ENCODE data around the gene OPA1. TPM values are rescaled to one million over a fixed set of nuclear protein-coding genes. Genes with fewer than 3 reads are reported as not detected.

OPA1 gene
- polyA plus RNA-seq, 4 donors: 22.3 to 42.2 (median 28.1) TPM

DNA sequence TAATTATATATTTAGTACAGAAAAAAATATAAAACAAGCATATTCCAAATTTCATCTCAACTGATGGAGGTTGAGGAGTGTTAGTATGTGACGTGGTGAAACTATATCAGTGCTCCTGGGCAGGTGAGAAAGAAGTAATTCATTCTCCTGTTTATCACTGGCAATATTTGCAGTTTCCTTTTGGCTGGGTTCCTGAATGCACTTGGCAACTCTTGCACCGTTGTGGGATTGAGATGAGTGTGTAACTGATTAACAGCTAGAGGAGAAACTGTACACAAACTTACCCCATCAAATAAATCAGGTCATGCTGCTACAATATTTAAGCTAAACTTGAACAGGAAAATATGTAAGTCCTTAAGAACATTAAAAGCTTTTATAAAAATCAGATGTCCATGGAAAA lies 36.2 kb upstream of the OPA1 start:
- WGBS, 3 donors: 9 to 28% (median 23%) methylated on average over 2 of the region's 2 CpGs
- Histone ChIP-seq H3K4me1 (ENCODE audit: control insufficient read depth in 3 of 3, insufficient read depth in 2 of 3, low read depth in 1 of 3, low read length in 2 of 3) (peaks cover 0 to 3% (median 2%) of the 10 kb centered on the region in 3 donors), H3K27ac (ENCODE audit: low read depth in 1 of 3, low read length in 2 of 3) (no peak overlapping the region), H3K36me3 (ENCODE audit: control insufficient read depth in 3 of 3, insufficient read depth in 2 of 3, low read depth in 1 of 3, low read length in 3 of 3) (no peaks in the 10 kb centered on the region), H3K27me3 (ENCODE audit: control insufficient read depth in 3 of 3, insufficient read depth in 3 of 3, low read length in 3 of 3) (no peaks in the 10 kb centered on the region), H3K4me3 (ENCODE audit: low read depth in 1 of 3, low read length in 3 of 3) (no peak overlapping the region), H3K9me3 (ENCODE audit: control insufficient read depth in 2 of 2, insufficient read depth in 1 of 2, low read depth in 1 of 2, low read length in 1 of 2) (no peaks in the 10 kb centered on the region)
- peak; percentile 47 to 85 for DNase-seq
- peak; percentile 39 for FAIRE-seq

DNA sequence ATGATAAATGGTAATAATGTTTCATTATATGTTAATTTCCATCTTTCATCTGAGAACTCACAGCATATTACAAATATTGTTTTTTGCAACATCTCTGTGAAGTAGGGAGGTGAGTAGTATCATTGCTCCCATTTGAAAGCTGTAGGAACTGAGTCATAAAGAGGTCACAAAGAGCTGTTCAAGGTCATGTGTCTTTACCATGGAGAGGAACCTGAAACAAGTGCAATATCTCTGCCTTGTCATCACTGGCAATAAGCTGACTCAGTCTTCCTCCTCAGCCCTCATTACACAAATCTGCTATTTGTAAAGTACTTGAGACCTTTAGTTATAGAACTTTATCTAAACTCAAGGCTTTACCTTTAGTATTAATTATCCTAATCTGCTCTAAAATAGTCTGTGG lies 33.9 kb upstream of the OPA1 start:
- no peak overlapping the region for H3K4me3 ChIP-seq (ENCODE audit: low read depth in 1 of 3, low read length in 3 of 3)
- H3K9me3 ChIP-seq (ENCODE audit: control insufficient read depth in 2 of 2, insufficient read depth in 1 of 2, low read depth in 1 of 2, low read length in 1 of 2): no peaks in the 10 kb centered on the region
- H3K27me3 ChIP-seq (ENCODE audit: control insufficient read depth in 3 of 3, insufficient read depth in 3 of 3, low read length in 3 of 3): no peaks in the 10 kb centered on the region
- peaks cover 0 to 3% (median 2%) of the 10 kb centered on the region in 3 donors for H3K4me1 ChIP-seq (ENCODE audit: control insufficient read depth in 3 of 3, insufficient read depth in 2 of 3, low read depth in 1 of 3, low read length in 2 of 3)
- H3K36me3 ChIP-seq (ENCODE audit: control insufficient read depth in 3 of 3, insufficient read depth in 2 of 3, low read depth in 1 of 3, low read length in 3 of 3): no peaks in the 10 kb centered on the region
- no peak overlapping the region for H3K27ac ChIP-seq (ENCODE audit: low read depth in 1 of 3, low read length in 2 of 3)
- FAIRE-seq (no peak), DNase-seq (peak in 1 of 2 donors; percentile 13)

DNA sequence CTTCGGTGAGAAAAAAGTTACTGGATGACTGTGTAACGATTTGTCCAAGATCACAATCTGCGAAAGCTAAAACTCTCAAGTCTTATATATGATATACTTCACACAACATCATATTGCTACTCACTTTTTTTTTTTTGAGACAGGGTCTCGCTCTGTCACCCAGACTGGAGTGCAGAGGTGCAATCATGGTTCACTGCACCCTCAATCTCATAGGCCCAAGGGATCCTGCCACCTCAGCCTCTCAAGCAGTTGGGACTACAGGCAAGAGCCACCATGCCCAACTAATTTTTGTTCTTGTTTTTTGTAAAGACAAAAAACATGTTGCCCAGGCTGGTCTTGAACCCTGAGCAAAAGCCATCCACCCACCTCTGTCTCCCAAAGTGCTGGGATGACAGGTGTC lies 32.9 kb upstream of the OPA1 start:
- DNase-seq (no peak), FAIRE-seq (no peak)
- 92 to 97% (median 95%) methylated on average over 4 of the region's 4 CpGs for WGBS, 3 donors
- Histone ChIP-seq H3K4me3 (ENCODE audit: low read depth in 1 of 3, low read length in 3 of 3) (no peak overlapping the region), H3K27me3 (ENCODE audit: control insufficient read depth in 3 of 3, insufficient read depth in 3 of 3, low read length in 3 of 3) (no peaks in the 10 kb centered on the region), H3K9me3 (ENCODE audit: control insufficient read depth in 2 of 2, insufficient read depth in 1 of 2, low read depth in 1 of 2, low read length in 1 of 2) (no peaks in the 10 kb centered on the region), H3K4me1 (ENCODE audit: control insufficient read depth in 3 of 3, insufficient read depth in 2 of 3, low read depth in 1 of 3, low read length in 2 of 3) (peaks cover 0 to 2% (median 1%) of the 10 kb centered on the region in 3 donors), H3K36me3 (ENCODE audit: control insufficient read depth in 3 of 3, insufficient read depth in 2 of 3, low read depth in 1 of 3, low read length in 3 of 3) (no peaks in the 10 kb centered on the region), H3K27ac (ENCODE audit: low read depth in 1 of 3, low read length in 2 of 3) (no peak overlapping the region)

DNA sequence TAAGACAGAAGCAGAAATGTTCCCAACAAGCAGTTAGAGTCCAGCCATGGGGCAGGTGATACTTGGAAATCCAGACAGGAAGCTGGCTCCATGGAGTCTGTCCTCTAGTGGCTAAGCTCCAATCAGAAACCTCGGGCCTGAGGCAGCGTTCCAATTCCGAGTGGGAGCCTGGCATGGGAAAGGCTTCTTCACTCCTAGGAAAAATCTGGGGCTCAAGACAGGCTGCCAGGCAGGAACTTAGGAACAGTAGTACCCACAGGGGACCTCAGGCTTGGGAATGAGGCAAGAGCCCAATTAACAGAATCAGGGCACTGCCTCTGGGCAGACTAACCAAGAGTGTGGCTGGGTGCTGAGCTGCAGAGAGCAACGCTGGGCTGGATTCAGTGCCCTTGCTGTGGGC lies 32.1 kb upstream of the OPA1 start:
- Histone ChIP-seq H3K4me1 (ENCODE audit: control insufficient read depth in 3 of 3, insufficient read depth in 2 of 3, low read depth in 1 of 3, low read length in 2 of 3) (peaks cover 0 to 1% (median 0%) of the 10 kb centered on the region in 3 donors), H3K9me3 (ENCODE audit: control insufficient read depth in 2 of 2, insufficient read depth in 1 of 2, low read depth in 1 of 2, low read length in 1 of 2) (no peaks in the 10 kb centered on the region), H3K4me3 (ENCODE audit: low read depth in 1 of 3, low read length in 3 of 3) (no peak overlapping the region), H3K27ac (ENCODE audit: low read depth in 1 of 3, low read length in 2 of 3) (no peak overlapping the region), H3K36me3 (ENCODE audit: control insufficient read depth in 3 of 3, insufficient read depth in 2 of 3, low read depth in 1 of 3, low read length in 3 of 3) (no peaks in the 10 kb centered on the region), H3K27me3 (ENCODE audit: control insufficient read depth in 3 of 3, insufficient read depth in 3 of 3, low read length in 3 of 3) (no peaks in the 10 kb centered on the region)
- WGBS, 3 donors: 56 to 64% (median 56%) methylated on average over 4 of the region's 4 CpGs
- FAIRE-seq: no peak
- DNase-seq: no peak

DNA sequence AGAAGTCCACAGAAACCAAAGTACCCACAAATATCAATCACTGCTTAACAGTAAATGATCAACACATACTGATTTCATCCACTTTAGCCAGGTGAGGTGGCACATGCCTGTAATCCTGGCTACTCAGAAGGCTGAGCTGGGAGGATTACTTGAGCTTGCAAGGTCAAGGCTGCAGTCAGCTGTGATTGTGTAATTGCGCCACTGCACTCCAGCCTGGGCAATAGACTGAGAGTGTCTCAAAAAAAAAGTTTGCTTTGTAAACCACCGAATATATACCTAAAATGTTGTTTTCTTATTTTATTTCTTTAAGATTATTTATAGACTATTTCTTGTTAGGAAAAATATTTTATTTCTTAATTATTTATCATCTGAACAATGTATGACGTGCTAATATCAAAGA lies 29.6 kb upstream of the OPA1 start:
- Histone ChIP-seq H3K4me1 (ENCODE audit: control insufficient read depth in 3 of 3, insufficient read depth in 2 of 3, low read depth in 1 of 3, low read length in 2 of 3) (no peaks in the 10 kb centered on the region), H3K4me3 (ENCODE audit: low read depth in 1 of 3, low read length in 3 of 3) (no peak overlapping the region), H3K27me3 (ENCODE audit: control insufficient read depth in 3 of 3, insufficient read depth in 3 of 3, low read length in 3 of 3) (no peaks in the 10 kb centered on the region), H3K27ac (ENCODE audit: low read depth in 1 of 3, low read length in 2 of 3) (peak overlapping the region in 1 of 3 donors; percentile 1), H3K36me3 (ENCODE audit: control insufficient read depth in 3 of 3, insufficient read depth in 2 of 3, low read depth in 1 of 3, low read length in 3 of 3) (no peaks in the 10 kb centered on the region), H3K9me3 (ENCODE audit: control insufficient read depth in 2 of 2, insufficient read depth in 1 of 2, low read depth in 1 of 2, low read length in 1 of 2) (no peaks in the 10 kb centered on the region)
- 75 to 87% (median 82%) methylated on average over 3 of the region's 3 CpGs for WGBS, 3 donors
- DNase-seq: peak in 1 of 2 donors; percentile 56
- FAIRE-seq: no peak

DNA sequence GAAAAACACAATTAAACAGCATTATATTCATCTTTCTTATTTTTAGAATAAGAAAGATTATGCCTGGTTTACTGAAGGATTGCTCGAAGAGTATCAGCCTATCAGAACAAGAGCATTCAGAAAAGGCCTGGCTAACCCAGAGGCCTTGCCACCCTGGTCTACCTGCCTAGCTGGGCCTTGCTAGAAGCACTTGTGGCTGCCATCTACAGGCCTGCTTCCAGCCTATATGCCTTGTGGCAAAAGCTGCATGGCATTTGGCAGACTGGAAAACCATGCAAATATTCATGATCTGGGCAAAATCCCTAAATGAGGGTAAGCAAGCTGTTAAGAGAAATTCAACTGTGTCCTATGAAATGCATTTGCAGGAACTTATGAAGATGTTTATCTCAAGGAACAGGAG lies 29.0 kb upstream of the OPA1 start:
- 27 to 52% (median 30%) methylated on average over 1 of the region's 1 CpG for WGBS, 3 donors
- FAIRE-seq (no peak), DNase-seq (peak; percentile 28 to 42)
- Histone ChIP-seq H3K36me3 (ENCODE audit: control insufficient read depth in 3 of 3, insufficient read depth in 2 of 3, low read depth in 1 of 3, low read length in 3 of 3) (no peaks in the 10 kb centered on the region), H3K4me1 (ENCODE audit: control insufficient read depth in 3 of 3, insufficient read depth in 2 of 3, low read depth in 1 of 3, low read length in 2 of 3) (no peaks in the 10 kb centered on the region), H3K4me3 (ENCODE audit: low read depth in 1 of 3, low read length in 3 of 3) (no peak overlapping the region), H3K27me3 (ENCODE audit: control insufficient read depth in 3 of 3, insufficient read depth in 3 of 3, low read length in 3 of 3) (no peaks in the 10 kb centered on the region), H3K9me3 (ENCODE audit: control insufficient read depth in 2 of 2, insufficient read depth in 1 of 2, low read depth in 1 of 2, low read length in 1 of 2) (no peaks in the 10 kb centered on the region), H3K27ac (ENCODE audit: low read depth in 1 of 3, low read length in 2 of 3) (no peak overlapping the region)

DNA sequence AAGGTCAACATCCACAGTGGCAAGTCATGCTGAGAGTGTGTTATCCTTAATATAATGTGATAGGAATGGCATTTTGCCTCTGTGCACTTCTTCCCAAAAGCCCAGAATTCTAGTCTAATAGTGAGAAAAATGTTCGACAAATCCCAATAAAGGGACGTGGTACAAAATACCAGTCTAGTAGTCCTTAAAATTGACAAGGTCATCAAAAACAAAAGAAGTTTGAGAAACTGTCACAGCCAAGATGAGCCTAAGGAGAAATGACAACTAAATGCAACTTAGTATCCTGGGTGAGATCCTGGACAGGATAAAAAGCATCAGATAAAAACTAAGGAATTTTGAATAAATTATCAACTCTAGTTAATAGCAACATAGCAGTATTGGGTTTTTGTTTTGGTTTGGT lies 23.9 kb upstream of the OPA1 start:
- WGBS, 3 donors: 84 to 91% (median 85%) methylated on average over 2 of the region's 2 CpGs
- H3K4me3 ChIP-seq (ENCODE audit: low read depth in 1 of 3, low read length in 3 of 3): no peak overlapping the region
- no peaks in the 10 kb centered on the region for H3K4me1 ChIP-seq (ENCODE audit: control insufficient read depth in 3 of 3, insufficient read depth in 2 of 3, low read depth in 1 of 3, low read length in 2 of 3)
- no peak for DNase-seq
- H3K9me3 ChIP-seq (ENCODE audit: control insufficient read depth in 2 of 2, insufficient read depth in 1 of 2, low read depth in 1 of 2, low read length in 1 of 2): no peaks in the 10 kb centered on the region
- H3K27ac ChIP-seq (ENCODE audit: low read depth in 1 of 3, low read length in 2 of 3): no peak overlapping the region
- no peaks in the 10 kb centered on the region for H3K36me3 ChIP-seq (ENCODE audit: control insufficient read depth in 3 of 3, insufficient read depth in 2 of 3, low read depth in 1 of 3, low read length in 3 of 3)
- no peaks in the 10 kb centered on the region for H3K27me3 ChIP-seq (ENCODE audit: control insufficient read depth in 3 of 3, insufficient read depth in 3 of 3, low read length in 3 of 3)
- FAIRE-seq: no peak

DNA sequence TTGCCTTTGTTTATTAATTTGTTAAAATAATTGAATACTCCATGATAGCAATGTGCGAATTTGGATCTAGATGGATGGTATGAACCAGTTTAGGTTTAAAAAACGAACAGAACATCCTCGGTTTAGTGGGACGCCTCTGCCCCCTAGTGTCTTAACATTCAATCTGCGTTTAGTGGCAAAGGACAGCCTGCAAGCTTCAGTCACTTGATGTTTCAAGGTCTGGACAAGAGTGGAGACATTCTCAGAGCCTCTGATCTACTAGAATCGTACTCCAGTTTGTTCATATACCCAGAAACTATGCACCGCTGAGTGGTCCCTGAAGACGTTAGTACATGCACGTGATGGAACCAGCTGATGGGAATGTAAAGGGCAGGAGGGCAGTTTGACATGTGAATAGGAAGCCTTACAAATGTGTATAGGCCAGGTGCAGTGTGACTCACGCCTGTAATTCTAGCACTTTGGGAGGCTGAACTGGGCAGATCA lies 20.5 kb upstream of the OPA1 start:
- Histone ChIP-seq H3K9me3 (ENCODE audit: control insufficient read depth in 2 of 2, insufficient read depth in 1 of 2, low read depth in 1 of 2, low read length in 1 of 2) (no peaks in the 10 kb centered on the region), H3K27me3 (ENCODE audit: control insufficient read depth in 3 of 3, insufficient read depth in 3 of 3, low read length in 3 of 3) (peaks cover 0 to 2% (median 0%) of the 10 kb centered on the region in 3 donors), H3K4me3 (ENCODE audit: low read depth in 1 of 3, low read length in 3 of 3) (no peak overlapping the region), H3K4me1 (ENCODE audit: control insufficient read depth in 3 of 3, insufficient read depth in 2 of 3, low read depth in 1 of 3, low read length in 2 of 3) (no peaks in the 10 kb centered on the region), H3K36me3 (ENCODE audit: control insufficient read depth in 3 of 3, insufficient read depth in 2 of 3, low read depth in 1 of 3, low read length in 3 of 3) (no peaks in the 10 kb centered on the region), H3K27ac (ENCODE audit: low read depth in 1 of 3, low read length in 2 of 3) (no peak overlapping the region)
- FAIRE-seq (no peak), DNase-seq (peak; percentile 68 to 75)
- WGBS, 3 donors: 4 to 10% (median 9%) methylated on average over 10 of the region's 10 CpGs

DNA sequence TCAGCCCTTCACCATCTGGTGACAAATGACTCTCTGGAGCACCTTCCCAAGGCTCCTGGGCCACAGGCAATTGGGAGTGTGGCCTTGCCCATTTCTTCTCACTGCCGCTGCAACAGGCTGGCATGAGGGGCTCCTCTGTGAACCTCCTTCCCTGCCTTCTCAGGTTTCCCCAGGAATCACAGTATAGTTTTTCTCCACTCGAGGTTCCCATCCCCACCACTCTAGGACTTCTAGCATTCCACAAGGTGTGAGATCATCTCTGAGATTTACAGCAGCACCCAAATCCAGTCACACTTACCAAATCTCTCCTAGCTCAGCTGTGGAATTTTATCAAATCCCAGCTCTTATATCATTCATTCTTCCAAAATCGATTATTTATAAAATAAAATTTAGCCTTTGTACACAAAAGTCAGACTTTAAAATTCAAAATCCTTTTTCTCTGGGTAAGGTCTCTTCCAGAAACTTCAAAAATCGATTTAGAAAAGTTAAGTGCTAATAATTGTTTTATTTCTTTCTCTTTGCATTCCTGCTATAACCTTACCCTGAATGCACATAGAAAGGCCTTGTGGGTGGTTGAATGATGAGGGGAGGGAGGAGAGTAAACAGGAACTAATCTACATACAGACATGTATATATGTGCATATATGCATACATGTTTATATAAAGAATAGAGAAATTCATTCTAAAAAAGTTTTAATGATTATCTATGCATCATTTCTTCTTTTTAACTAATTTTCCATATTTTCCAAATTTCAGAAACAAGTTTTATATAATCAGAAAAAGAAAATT lies 19.4 kb upstream of the OPA1 start:
- 66 to 82% (median 78%) methylated on average over 4 of the region's 4 CpGs for WGBS, 3 donors
- no peaks in the 10 kb centered on the region for H3K9me3 ChIP-seq (ENCODE audit: control insufficient read depth in 2 of 2, insufficient read depth in 1 of 2, low read depth in 1 of 2, low read length in 1 of 2)
- FAIRE-seq: no peak
- no peak overlapping the region for H3K27ac ChIP-seq (ENCODE audit: low read depth in 1 of 3, low read length in 2 of 3)
- no peak overlapping the region for H3K4me3 ChIP-seq (ENCODE audit: low read depth in 1 of 3, low read length in 3 of 3)
- no peaks in the 10 kb centered on the region for H3K36me3 ChIP-seq (ENCODE audit: control insufficient read depth in 3 of 3, insufficient read depth in 2 of 3, low read depth in 1 of 3, low read length in 3 of 3)
- no peaks in the 10 kb centered on the region for H3K4me1 ChIP-seq (ENCODE audit: control insufficient read depth in 3 of 3, insufficient read depth in 2 of 3, low read depth in 1 of 3, low read length in 2 of 3)
- DNase-seq: no peak
- H3K27me3 ChIP-seq (ENCODE audit: control insufficient read depth in 3 of 3, insufficient read depth in 3 of 3, low read length in 3 of 3): peaks cover 0 to 2% (median 0%) of the 10 kb centered on the region in 3 donors

Data from small intestine (tissue), 7 donors.